Peyer's patch (tissue), 4 donors: ENCODE data around the gene LLCFC1.

Source experiments
- POLR2A ChIP-seq, 2 donors: fragments of 450-650 bp; IDR thresholded peaks; one replicate each; pipeline ENCODE4 v1.5.1; 2017; ENCODE audit warnings: antibody characterized with exemption in 2 of 2, mild to moderate bottlenecking in 2 of 2, moderate library complexity in 2 of 2
- TF ChIP-seq, protein P1 (sequence below), 6 experiments: fragments of 450-650 bp in 4 of 6; fragments of 200-600 bp in 2 of 6; sonication (generic) in 1 of 6; IDR thresholded peaks; one replicate each; pipeline ENCODE4 v1.5.1; 2017 to 2019; ENCODE audit warnings: antibody characterized with exemption in 6 of 6, mild to moderate bottlenecking in 3 of 6, moderate library complexity in 1 of 6

DNA sequence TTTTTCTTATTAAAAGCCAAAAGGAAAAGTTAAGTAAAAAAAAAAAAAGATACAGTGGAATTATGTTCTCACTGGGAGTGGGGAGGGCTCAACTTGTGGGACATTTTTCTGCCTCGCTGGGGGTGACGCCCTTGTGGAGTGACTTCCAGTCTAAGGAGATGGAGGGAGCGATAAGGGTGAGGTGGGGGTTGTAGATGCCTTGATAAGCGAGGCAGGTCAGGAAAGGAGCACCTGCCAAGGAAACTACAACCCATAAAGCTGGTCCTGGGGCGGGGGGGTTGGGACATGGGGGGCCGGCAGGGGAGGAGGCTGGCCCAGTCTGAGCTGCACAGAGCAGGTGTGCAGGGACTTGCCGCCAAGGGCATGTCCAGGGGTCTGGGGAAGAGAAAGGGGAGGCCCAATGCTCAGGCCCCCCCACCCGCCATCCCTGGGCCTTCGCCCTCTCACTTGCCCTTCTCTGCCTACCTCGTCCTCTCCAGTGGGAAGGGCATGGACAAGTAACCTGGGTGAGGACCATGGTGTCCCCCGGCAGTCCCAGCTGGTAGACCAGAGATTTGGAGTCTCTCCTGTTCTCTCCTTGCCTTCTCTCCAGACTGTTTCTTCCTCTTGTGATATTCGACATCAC is 3.2 kb upstream of the LLCFC1 start:
- TF ChIP-seq, protein P1, sequence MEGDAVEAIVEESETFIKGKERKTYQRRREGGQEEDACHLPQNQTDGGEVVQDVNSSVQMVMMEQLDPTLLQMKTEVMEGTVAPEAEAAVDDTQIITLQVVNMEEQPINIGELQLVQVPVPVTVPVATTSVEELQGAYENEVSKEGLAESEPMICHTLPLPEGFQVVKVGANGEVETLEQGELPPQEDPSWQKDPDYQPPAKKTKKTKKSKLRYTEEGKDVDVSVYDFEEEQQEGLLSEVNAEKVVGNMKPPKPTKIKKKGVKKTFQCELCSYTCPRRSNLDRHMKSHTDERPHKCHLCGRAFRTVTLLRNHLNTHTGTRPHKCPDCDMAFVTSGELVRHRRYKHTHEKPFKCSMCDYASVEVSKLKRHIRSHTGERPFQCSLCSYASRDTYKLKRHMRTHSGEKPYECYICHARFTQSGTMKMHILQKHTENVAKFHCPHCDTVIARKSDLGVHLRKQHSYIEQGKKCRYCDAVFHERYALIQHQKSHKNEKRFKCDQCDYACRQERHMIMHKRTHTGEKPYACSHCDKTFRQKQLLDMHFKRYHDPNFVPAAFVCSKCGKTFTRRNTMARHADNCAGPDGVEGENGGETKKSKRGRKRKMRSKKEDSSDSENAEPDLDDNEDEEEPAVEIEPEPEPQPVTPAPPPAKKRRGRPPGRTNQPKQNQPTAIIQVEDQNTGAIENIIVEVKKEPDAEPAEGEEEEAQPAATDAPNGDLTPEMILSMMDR (IDR thresholded peaks at IDR 0.05): no peak
- no peak for TF ChIP-seq POLR2A (IDR thresholded peaks at IDR 0.05)
